NK-92 (cell line): ENCODE measurements around the gene NSFL1C.
"Not testable (repeated sequence)": the region's sequence is repeated elsewhere in the genome, so short reads cannot be mapped to it uniquely, and the experiment has no call there.

Experiments used
- DNase-seq: peaks from one replicate; lab custom pipeline; 2025; ENCODE audit not compliant: unreplicated experiment; lab: John Stamatoyannopoulos, UW

Gene NSFL1C

DNA sequence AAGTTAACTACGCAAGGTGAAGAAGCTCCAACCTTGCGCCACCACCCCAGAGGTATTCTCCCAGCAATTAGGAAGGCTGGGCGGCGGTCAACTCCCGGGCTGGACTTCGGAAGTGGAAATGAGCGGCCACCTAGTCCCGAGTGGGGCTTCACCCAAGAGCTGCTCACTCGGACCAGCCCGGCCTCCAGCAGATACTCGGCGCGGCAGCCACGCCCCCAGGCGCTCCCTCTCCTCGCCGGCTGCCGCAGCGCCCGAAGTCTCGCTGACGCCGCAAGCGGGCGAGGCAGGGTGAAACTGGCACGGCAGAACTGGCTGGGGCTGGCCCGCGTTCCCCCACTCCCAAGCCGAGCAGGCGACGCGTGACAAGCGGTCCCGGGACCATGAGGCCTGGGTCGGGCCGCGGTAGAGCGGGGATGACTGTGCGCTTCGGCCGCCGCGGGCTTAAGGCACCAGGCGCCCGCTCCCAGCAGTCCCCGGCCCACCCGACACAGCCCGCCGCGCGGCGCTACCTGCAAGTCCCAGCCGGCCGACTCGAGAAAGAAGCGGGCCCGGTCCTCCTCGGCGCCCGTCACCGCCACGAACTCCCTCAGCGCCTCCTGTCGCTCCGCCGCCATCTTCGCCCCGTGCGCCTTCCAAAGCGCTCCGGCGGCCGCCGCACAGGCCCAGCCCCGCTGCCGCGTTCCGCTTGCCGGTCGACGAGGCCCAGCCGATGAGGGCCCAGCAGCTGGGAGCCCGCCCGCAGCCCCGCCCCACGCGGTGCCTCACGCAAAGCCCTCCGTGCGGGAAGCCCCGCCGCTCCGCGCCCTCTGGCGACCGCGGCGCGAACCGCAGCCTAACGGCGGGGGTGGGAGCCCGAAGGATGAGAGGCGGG is at the start of gene NSFL1C:
NSFL1C (minus strand) TSS at position 639 of the 871 bp plus-strand sequence; CDS start at position 614, 25 bp downstream.
- peak; percentile 71 for DNase-seq

DNA sequence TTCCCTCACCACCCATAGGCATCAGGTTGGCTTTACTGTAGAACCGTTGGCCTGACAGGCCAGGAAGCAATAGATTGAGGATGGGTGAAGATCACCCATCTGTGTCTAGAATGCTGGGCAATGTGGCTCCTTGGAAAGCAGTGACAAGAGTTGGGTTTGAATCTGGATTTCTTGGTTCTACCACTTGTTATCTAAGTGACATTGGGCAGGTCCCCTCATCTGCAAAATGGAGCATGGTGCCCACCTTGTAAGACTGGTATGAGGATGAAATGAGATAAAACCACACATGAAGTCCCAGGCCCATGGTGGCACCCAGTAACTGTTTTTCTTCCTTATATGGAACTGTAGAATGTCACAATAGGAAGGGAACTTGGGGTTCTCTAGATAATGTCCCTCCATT is 47.2 kb upstream of the NSFL1C start:
- DNase-seq = no peak

DNA sequence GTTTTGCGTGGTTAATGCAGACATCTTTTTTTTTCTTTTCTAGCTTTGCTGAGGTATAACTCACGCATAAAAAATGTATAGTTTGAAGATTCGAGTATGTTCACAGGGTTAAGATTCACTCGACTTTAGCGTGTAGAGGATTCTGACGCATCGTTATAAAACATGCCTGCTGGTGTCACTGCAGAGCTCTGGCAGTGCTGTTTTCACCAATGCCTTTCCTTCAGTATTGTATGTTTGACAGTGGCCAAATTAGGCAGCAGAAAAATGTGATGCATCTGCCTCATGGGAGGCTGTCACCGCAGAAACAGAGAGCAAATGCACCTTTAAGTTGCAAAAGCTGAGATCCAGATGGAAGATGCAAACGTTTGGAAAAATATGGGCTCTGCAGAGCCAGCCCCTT is 42.6 kb upstream of the NSFL1C start:
- DNase-seq = no peak

DNA sequence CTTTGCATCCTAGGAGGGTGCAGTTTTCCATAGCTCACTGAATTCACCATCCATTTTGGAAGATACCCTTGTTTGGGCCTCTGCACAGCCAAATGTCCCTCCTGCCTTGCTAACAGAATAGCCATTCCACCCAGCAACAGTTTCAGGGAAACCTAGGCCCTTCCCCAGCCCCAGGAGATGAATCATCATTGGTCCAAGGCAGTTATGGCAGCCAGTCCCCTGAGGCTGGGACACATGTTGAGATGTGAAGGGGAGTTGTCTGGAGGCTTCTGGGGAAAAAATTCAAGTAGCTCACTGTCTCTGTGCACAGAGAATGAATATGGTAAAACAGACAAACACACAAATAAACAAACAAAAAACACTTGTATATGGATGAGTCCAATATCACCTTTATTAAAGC is 41.9 kb upstream of the NSFL1C start:
- no peak for DNase-seq

DNA sequence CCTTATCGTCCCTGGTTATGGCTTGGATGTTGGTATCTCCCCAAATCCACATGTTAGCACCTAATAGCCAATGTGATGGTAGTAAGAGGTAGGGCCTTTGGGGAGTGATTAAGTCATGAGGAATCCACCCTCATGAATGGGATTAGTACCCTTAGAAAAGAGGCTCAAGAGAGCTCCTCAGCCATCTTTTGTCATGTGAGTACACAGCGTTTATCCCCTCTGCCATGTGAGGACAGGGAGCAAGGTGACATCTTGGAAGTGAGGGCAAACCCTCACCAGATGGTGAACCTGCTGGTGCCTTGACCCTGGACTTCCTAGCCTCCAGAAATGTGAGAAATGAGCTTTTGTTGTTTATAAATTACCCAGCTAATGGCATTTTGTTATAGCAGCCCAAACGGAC is 40.6 kb upstream of the NSFL1C start:
- no peak for DNase-seq

DNA sequence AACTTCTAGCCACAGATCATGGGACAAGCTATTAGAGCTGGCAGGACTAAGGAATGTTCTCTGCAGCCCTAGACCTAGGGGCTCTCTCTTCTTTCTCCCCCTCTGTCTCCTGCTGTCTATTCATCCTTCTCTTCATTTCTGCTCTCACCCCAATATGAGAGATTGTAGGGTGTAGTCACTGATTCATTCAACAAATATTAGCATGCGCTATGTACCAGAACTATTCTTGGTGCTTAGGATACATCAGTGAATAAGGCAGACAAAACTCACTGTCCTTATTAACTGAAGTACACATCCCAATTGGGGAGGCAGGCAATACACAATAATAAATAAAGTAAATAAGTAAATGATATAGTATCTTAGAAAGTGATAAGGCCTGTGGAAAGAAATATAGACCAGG is 39.2 kb upstream of the NSFL1C start:
- no peak for DNase-seq

DNA sequence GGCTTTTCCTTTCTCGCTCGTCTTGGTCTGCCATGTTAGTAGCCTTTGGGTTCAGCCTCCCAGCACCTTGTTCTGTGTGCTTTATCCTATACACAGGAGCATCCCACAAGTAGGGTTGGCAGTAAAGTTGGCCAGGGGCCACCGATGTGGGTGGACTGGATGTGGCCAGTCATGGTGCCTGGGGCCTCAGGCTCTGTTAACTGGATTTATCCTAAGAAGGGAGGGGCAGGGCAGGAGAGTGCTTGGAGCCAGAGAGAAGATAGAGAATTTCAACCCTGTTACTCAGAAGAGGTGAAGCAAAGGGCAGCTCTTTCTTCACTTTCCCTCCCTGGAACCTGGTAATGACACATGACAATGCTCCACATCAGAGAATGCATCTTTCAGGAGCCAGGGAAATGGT is 38.7 kb upstream of the NSFL1C start:
- DNase-seq = no peak

DNA sequence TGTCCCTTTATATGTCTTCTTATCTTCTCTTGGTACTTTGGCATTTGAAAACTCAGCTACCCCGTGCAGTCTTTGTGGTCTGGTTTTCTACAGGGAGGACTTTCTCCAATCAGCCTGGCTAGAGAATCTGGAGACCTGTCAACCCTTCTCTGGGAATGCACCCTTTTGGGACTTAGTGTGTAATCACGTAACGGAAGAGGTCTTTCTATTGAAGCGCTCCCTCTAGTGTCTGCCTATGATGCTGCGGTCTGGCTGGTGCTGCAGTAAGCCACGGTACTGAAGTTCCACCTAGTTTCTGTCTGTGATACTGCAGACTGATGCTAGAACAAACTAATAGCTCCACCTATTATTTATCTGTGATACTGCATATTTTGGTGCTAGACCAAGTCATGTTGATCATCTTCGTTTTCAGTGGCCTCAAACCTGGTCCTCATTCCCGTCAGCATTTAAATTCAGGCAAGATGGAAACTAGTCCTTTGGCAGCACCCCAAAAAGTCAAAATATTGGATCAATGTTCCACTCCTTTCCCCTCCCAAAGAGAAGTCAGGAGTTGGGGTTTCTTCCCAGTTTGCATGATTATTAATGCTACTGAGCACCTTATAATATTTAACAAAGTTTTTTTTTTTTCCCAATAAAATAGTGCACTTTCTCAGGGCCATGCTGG is 37.0 kb upstream of the NSFL1C start:
- DNase-seq = no peak

DNA sequence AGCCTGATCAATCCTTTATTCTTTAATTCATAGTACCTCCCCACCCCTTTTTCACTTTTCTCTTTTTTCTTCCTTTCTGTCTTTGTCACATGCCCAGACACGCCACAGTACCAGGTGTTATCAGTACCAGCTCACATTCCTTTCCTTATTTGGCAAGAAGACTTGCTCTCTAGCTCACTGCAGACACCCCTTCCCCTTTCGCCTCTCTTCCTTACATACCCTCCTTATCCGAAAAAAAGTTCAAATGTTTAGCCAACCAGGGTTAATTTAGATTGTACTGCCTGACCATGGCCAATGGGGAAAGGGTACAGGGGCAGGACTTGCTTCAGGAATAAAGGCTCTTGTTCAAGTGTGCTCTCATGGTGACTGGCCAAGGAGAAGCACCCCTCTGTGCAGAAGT is 33.8 kb upstream of the NSFL1C start:
- DNase-seq = no peak

DNA sequence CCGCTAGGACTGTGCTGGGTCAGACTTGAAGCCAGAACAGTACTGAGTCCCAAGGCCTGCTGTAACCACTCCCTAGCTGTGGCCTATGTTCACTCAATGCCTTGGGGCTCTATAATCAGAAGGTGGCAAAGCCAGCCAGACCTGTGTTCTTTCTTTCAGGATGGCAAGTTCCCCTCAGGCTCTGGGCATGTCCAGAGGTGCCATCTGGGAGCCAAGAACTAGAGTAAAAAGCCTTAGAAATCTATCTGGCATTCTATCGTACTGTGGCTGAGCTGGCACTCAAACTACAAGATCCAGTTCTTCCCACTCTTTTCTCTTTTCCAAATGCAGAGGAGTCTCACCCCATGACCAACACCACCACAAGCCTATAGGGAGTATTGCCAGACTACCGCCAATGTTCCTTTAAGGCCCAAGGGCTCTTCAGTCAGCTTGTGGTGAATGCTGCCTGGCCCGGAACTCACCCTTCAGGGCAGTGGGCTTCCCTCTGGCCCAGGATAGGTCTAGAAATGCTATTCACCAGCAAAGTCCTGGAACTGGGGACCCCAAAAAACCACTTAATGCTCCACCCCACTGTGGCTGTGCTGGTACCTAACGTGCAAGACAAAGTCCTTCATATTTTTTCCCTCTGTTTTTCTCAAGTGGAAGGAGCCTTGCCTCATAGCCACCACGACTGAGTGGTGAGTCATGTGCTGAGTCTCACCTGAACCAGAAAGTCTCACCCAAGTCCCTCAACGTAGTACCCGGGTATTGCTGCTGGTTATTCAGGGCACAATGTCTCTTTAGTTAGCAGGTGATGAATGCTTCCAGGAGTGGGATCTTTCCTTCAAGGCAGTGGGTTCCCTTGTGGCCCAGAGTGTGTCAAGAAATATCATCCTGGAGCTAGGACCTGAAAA is 33.1 kb upstream of the NSFL1C start:
- no peak for DNase-seq

DNA sequence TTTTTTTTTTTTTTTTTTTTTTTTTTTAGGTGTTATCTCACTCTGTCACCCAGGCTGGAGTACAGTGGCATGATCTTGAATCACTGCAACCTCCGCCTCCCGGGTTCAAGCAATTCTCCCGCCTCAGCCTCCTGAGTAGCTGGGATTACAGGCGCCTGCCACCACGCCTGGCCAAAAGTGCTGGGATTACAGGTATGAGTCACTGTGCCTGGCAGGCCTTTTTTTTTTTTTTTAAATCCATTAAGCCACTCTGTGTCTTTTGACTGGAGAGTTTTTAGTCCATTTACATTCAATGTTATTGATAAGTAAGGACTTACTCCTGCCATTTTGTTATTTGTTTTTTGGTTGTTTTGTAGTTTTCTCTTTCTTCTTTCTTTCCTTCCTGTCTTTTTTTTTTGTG is 30.7 kb upstream of the NSFL1C start:
- DNase-seq = not testable (repeated sequence)

DNA sequence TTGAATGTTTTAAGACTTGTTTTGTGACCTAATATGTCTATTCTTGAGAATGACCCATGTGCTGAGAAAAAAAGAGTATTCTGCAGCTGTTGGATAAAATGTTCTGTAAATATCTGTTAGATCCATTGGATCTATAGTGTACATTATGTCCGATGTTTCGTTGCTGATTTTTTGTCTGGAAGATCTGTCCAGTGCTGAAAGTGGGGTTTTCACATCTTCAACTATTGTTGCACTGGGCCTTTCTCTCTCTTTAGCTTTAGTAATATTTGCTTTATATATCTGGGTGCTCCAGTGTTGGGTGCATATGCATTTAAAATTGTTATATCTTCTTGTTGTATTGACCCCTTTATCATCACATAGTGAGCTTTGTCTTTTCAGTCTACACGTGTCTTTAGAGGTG is 30.3 kb upstream of the NSFL1C start:
- DNase-seq = no peak

DNA sequence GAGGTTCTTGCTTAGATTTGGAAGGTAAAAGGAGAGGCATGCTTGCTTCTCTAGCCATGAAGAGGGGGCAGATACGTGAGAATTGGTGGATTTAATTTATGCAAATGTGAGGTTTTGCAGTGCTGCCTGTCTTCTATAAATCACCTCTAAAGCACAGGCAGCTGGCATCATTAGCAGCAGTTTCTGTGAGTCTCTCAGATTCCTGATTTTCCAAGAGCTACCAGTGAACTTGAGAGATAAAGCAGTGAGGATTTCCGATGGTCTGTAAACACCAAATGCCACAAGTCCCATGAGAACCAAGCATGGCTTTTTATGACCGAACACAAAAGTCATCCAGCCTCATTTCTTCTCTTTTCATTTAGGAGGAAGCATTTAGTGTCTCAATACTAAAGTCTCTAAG is 27.8 kb upstream of the NSFL1C start:
- DNase-seq = no peak

DNA sequence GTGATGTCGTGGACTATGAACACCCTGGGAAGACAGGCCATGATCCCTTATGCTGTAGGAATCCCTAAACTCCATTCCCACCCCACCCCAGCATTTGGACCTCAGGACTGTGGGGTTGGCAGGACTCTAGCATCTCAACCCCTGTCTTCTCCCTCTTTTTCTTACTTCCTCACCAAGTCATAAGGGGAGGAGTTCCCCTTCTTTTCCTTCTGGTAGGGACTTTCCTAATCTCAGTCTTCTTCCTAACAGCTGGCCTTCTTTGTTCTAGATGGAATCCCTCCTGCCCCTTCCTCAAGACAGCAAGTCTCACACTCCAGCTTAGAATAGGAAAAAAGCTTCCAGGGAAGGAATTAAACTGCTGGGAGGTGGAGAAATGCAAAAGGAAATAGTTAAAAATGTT is 26.9 kb upstream of the NSFL1C start:
- DNase-seq = no peak

DNA sequence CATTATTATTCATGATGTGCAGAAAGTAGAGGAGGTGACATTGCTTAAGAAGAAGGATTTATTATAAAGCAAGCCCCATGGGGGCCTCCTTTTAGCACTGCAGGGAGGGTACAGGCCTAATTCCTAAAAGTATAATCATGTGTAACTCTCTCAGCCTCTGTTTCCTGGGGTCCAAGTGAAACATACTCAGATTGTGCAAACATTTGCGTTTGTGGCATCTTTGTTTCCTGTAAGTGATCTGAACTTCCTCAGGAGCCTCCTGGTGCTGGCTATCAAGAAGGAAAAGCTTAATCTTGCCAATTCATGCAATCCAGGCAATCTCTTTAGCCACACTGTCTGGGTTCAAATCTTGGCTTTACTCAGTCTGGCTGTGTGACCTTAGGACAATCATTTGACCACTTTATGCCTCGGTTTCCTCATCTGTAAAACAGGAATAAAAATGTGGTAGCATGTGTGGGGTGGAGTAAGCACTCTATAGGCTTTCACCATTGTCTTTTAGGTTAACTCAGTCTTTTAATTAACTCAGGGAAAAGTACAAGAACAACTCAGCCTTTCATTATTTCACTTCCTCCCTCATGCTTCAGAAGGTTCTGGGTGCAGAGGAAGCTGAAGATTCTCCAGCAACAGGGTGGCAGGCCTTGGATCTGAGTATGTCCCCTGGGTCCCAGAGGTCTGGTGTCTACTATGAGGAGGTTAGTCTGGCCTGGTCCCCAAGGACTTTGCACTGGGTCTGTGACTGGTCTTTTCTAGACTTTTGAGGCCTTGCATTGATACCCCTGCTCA is 25.4 kb upstream of the NSFL1C start:
- no peak for DNase-seq

DNA sequence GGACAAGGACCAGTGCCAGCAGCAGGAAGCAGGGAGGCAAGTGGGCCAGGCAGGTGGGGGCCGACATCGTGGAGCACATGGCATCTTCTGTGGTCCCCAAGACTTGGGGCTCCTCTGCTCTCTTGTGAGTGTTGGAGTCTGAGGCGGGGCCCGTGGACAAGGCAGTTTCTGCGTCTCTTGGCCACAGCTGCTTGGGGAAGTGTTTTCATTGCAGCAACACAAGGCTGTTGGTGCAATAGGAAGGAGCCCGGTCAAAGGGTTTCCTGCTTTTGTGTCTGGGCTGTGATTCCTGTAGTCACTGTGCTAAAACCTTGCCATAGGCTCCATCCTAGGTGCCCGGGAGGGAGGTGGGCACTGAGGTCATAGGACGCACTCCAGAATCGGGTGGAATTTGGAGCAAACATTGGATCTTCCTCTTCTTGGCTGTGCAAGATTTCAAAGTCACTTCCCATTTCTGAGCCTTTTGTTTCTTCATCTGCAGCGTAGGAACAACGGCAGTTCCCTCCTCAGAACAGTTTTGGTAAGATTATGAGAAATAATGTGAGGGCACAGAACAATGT is 24.7 kb upstream of the NSFL1C start, which contains the start of gene SIRPB2:
SIRPB2 (minus strand) TSS at position 140 of the 560 bp plus-strand sequence; CDS start at position 79, 61 bp downstream.
- DNase-seq = no peak

DNA sequence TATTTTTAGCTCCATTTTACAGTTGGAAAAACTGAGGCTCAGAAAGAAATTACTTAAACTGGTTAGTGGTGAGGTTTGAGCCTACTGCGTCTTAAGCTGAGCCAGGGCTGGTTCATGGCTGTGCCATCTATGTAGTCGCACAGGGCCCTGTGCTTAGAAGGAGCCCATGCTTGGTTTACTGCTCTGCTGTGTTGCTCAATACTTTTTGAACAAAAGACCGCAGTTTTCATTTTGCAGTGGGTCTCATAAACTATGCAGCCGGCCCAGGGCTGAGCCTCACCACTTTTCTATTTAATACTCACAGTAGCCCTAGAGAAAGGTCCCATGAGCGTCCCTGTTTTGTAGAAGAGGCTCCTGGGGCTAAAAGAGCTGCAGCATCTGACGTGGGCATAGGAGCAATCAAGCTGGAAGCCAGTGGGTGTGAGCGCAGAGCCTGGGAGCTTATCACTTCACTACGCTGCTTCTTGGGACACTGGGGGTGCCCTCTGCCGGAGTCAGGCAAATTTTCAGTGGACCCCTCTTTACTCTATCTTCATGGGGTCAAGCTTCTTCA is 24.1 kb upstream of the NSFL1C start:
- DNase-seq = no peak

DNA sequence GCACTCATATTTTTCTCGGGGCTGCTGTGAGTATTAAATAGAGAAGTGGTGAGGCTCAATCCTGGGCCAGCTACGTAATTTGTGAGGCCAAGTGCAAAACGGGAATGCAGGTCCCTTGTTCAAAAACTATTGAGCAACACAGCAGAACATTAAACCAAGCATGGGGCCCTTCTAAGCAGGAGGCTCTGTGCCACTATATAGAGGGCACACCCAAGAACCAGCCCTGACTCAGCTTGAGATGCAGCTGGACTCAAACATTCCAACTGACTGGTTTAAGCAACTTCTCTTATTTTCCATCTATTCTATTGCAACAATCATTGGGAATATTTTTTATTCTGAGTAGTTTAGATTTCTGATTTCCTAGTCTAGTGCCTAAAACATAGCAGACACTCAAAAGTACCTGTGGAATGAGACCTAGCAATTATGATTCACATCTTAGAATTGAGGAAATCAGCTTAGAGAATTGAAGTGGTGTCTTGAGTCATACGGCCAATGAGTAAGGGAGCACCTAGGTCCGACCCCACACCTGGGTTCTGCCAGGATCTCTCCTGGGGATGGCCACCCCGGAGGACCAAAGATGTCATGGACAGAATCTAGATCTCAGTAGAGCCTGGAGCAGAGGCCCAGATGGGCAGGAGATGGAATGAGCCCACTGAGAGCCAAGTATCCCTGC is 23.3 kb upstream of the NSFL1C start:
- no peak for DNase-seq

DNA sequence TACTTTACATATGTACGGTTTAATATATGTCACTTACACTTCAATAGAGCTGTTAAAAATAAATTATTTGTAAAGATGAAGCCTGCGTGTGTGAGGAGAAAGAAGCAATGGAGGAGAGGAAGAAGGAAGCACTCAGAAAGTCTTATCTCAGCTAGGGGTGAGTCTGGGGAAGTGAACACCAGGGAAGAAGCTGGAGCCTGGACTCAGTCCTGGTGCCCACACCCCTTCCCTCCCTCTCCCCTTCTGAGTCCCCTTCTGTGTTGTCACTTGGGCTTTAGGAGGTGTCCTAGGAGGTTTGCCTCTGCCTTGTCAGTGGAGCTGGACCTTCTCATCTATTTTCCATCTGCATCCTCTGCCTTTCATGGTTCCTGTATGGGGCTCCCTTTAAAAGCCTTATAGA is 22.7 kb upstream of the NSFL1C start:
- no peak for DNase-seq
